ENCODE measurements around the gene PREX1. TPM values are rescaled to one million over a fixed set of nuclear protein-coding genes. Genes with fewer than 3 reads are reported as not detected.

The PREX1 gene
- total and polyA plus RNA-seq, 2 donors (not counting 1 experiment from before 2014, with no cell fraction given), result 1.0 to 3.1 TPM

GRCh38 chr20:48639899-48640298 is 187.9 kb downstream of the PREX1 start:
- H3K4me2 ChIP-seq (ENCODE audit: extremely low read depth, insufficient read depth, low read length), result no peak overlapping the region
- H3K9me3 ChIP-seq (ENCODE audit: control insufficient read depth, insufficient read depth, low read depth, low read length), result no peaks in the 10 kb centered on the region
- H3K27me3 ChIP-seq (ENCODE audit: control insufficient read depth, insufficient read depth, low read length), result no peaks in the 10 kb centered on the region
- H3K27ac ChIP-seq (ENCODE audit: insufficient read depth, low read length), result no peak overlapping the region
- H4K20me1 ChIP-seq (ENCODE audit: control insufficient read depth, extremely low read depth, insufficient read depth, low read length), result no peaks in the 10 kb centered on the region
- H3K4me3 ChIP-seq (replicated peaks in 1 of 4; ENCODE audit: control extremely low read depth in 1 of 4, insufficient read depth in 1 of 4, low read depth in 3 of 4, low read length in 4 of 4), result no peak overlapping the region
- DNase-seq (ENCODE audit: low read depth in 2 of 2), result no peak
- H3K9ac ChIP-seq (ENCODE audit: insufficient read depth, low read length), result no peak overlapping the region
- TF ChIP-seq CTCF (conservative IDR thresholded peaks at IDR 0.05 in 1 of 2, IDR thresholded peaks at IDR 0.05 in 1 of 2; ENCODE audit: low read depth in 1 of 2, low read length in 2 of 2), result no peak
- TF ChIP-seq EZH2 (IDR thresholded peaks at IDR 0.05; ENCODE audit: low read length, missing control alignments), result no peak
- no peaks in the 10 kb centered on the region for H3K79me2 ChIP-seq (ENCODE audit: control insufficient read depth, insufficient read depth, low read length)
- no peak overlapping the region for H2AFZ ChIP-seq (ENCODE audit: low read length)
- H3K4me1 ChIP-seq (ENCODE audit: control insufficient read depth, extremely low read depth, insufficient read depth, low read length), result no peaks in the 10 kb centered on the region
- H3K36me3 ChIP-seq (ENCODE audit: control insufficient read depth, insufficient read depth, low read length), result no peaks in the 10 kb centered on the region

DNA sequence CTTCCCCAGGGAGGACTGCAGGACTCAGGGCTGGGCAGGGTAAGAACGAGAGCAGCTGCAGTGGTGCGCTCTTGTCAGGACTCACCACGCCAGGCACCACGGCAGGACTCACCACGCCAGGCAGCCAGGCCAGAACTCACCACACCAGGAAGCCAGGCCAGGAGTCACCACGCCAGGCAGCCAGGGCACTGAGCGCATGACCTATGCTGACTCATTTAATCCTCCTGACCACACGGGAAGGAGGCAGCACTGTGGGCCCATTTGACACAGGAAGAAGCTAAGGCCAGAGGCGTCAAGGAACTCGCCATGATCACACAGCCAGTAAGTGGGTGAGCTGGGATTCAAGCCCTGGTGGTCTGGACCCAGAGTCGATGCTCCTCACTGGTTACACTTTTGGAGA is 189.3 kb downstream of the PREX1 start:
- Histone ChIP-seq H3K27me3 (ENCODE audit: control insufficient read depth, insufficient read depth, low read length) (no peaks in the 10 kb centered on the region), H3K9ac (ENCODE audit: insufficient read depth, low read length) (no peak overlapping the region), H4K20me1 (ENCODE audit: control insufficient read depth, extremely low read depth, insufficient read depth, low read length) (no peaks in the 10 kb centered on the region), H3K4me3 (replicated peaks in 1 of 4; ENCODE audit: control extremely low read depth in 1 of 4, insufficient read depth in 1 of 4, low read depth in 3 of 4, low read length in 4 of 4) (no peak overlapping the region), H3K4me2 (ENCODE audit: extremely low read depth, insufficient read depth, low read length) (no peak overlapping the region), H2AFZ (ENCODE audit: low read length) (no peak overlapping the region), H3K27ac (ENCODE audit: insufficient read depth, low read length) (no peak overlapping the region), H3K36me3 (ENCODE audit: control insufficient read depth, insufficient read depth, low read length) (no peaks in the 10 kb centered on the region), H3K4me1 (ENCODE audit: control insufficient read depth, extremely low read depth, insufficient read depth, low read length) (no peaks in the 10 kb centered on the region), H3K9me3 (ENCODE audit: control insufficient read depth, insufficient read depth, low read depth, low read length) (no peaks in the 10 kb centered on the region), H3K79me2 (ENCODE audit: control insufficient read depth, insufficient read depth, low read length) (no peaks in the 10 kb centered on the region)
- TF ChIP-seq EZH2 (IDR thresholded peaks at IDR 0.05; ENCODE audit: low read length, missing control alignments), result no peak
- no peak for TF ChIP-seq CTCF (conservative IDR thresholded peaks at IDR 0.05 in 1 of 2, IDR thresholded peaks at IDR 0.05 in 1 of 2; ENCODE audit: low read depth in 1 of 2, low read length in 2 of 2)
- peak; percentile 68 to 80 for DNase-seq (ENCODE audit: low read depth in 2 of 2)

DNA sequence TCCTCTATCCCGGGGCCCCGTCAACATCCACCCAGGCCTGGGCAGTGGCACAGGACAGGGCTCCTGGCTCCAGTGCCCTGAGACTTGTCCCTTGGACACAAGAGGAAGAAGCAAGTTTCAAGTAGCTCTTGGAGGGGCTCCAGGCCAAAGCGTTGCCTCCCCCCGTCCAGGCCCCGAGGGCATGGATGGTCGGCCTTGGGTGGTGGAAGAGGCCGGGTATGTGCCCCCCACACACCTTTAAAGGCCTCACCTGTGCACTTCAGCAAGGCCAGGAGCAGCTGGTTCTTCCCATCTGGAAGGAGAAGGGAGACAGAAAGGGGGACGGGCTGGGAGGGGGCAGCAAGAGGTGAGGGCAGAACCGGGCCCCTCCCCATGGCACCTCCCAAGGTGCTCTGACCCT is 190.3 kb downstream of the PREX1 start:
- Histone ChIP-seq H3K9me3 (ENCODE audit: control insufficient read depth, insufficient read depth, low read depth, low read length) (no peaks in the 10 kb centered on the region), H3K27me3 (ENCODE audit: control insufficient read depth, insufficient read depth, low read length) (no peaks in the 10 kb centered on the region), H2AFZ (ENCODE audit: low read length) (no peak overlapping the region), H3K4me2 (ENCODE audit: extremely low read depth, insufficient read depth, low read length) (no peak overlapping the region), H3K4me3 (replicated peaks in 1 of 4; ENCODE audit: control extremely low read depth in 1 of 4, insufficient read depth in 1 of 4, low read depth in 3 of 4, low read length in 4 of 4) (no peak overlapping the region), H3K79me2 (ENCODE audit: control insufficient read depth, insufficient read depth, low read length) (no peaks in the 10 kb centered on the region), H3K36me3 (ENCODE audit: control insufficient read depth, insufficient read depth, low read length) (no peaks in the 10 kb centered on the region), H4K20me1 (ENCODE audit: control insufficient read depth, extremely low read depth, insufficient read depth, low read length) (no peaks in the 10 kb centered on the region), H3K4me1 (ENCODE audit: control insufficient read depth, extremely low read depth, insufficient read depth, low read length) (no peaks in the 10 kb centered on the region), H3K9ac (ENCODE audit: insufficient read depth, low read length) (no peak overlapping the region), H3K27ac (ENCODE audit: insufficient read depth, low read length) (no peak overlapping the region)
- DNase-seq (ENCODE audit: low read depth in 2 of 2), result no peak
- TF ChIP-seq CTCF (conservative IDR thresholded peaks at IDR 0.05 in 1 of 2, IDR thresholded peaks at IDR 0.05 in 1 of 2; ENCODE audit: low read depth in 1 of 2, low read length in 2 of 2) (no peak), EZH2 (IDR thresholded peaks at IDR 0.05; ENCODE audit: low read length, missing control alignments) (no peak)

Measured in fibroblast of lung (primary cell).